Liver (tissue), 3 donors: ENCODE results near the gene TMEM117.

Source experiments
- GABPA ChIP-seq, 2 donors: IDR thresholded peaks in 1 of 2; conservative IDR thresholded peaks in 1 of 2; 2 replicates each; pipeline ENCODE4 v1.6.1; 2016; ENCODE audit warnings: antibody characterized with exemption in 2 of 2, mild to moderate bottlenecking in 1 of 2, moderate library complexity in 1 of 2
- HNF4A ChIP-seq, 2 donors: conservative IDR thresholded peaks; 2 replicates each; pipeline ENCODE4 v1.6.1; 2016; ENCODE audit warnings: antibody characterized with exemption in 2 of 2, mild to moderate bottlenecking in 2 of 2
- NR2F2 ChIP-seq: IDR thresholded peaks from 2 replicates; pipeline ENCODE4 v1.6.1; 2016; ENCODE audit warnings: antibody characterized with exemption
- RAD21 ChIP-seq, 2 donors: IDR thresholded peaks; 2 replicates each; pipeline ENCODE4 v1.6.1; 2016; ENCODE audit warnings: antibody characterized with exemption in 2 of 2, mild to moderate bottlenecking in 2 of 2
- RXRA ChIP-seq, 2 donors: IDR thresholded peaks; 2 replicates each; pipeline ENCODE4 v1.6.1; 2017 to 2018; ENCODE audit warnings: antibody characterized with exemption in 2 of 2, mild to moderate bottlenecking in 1 of 2
- SP1 ChIP-seq: IDR thresholded peaks from 2 replicates; pipeline ENCODE4 v1.6.1; 2018; ENCODE audit warnings: antibody characterized with exemption, mild to moderate bottlenecking
- TAF1 ChIP-seq: conservative IDR thresholded peaks from 2 replicates; pipeline ENCODE4 v1.6.1; 2016; ENCODE audit warnings: antibody characterized with exemption, mild to moderate bottlenecking
- YY1 ChIP-seq: IDR thresholded peaks from 2 replicates; pipeline ENCODE4 v1.6.1; 2016; ENCODE audit warnings: antibody characterized with exemption, mild to moderate bottlenecking
- TF ChIP-seq, protein P1 (sequence below): fragments of 150-350 bp; IDR thresholded peaks from 2 replicates; pipeline ENCODE4 v1.5.1; 2017; ENCODE audit warnings: improper control_type of control experiment, low read depth, low read length; ENCODE audit not compliant: missing input control
- TF ChIP-seq, protein P2 (sequence below): IDR thresholded peaks from 2 replicates; pipeline ENCODE4 v1.6.1; 2016; ENCODE audit warnings: antibody characterized with exemption
- TF ChIP-seq, protein P3 (sequence below): IDR thresholded peaks from 2 replicates; pipeline ENCODE4 v1.6.1; 2016; ENCODE audit warnings: antibody characterized with exemption, mild to moderate bottlenecking
- TF ChIP-seq, protein P4 (sequence below): IDR thresholded peaks from 2 replicates; pipeline ENCODE4 v1.6.1; 2016; ENCODE audit warnings: antibody characterized with exemption
- TF ChIP-seq, protein P5 (sequence below): IDR thresholded peaks from 2 replicates; pipeline ENCODE4 v1.6.1; 2016; ENCODE audit warnings: antibody characterized with exemption
- donor health status: healthy.
- donor health status: healthy.

DNA sequence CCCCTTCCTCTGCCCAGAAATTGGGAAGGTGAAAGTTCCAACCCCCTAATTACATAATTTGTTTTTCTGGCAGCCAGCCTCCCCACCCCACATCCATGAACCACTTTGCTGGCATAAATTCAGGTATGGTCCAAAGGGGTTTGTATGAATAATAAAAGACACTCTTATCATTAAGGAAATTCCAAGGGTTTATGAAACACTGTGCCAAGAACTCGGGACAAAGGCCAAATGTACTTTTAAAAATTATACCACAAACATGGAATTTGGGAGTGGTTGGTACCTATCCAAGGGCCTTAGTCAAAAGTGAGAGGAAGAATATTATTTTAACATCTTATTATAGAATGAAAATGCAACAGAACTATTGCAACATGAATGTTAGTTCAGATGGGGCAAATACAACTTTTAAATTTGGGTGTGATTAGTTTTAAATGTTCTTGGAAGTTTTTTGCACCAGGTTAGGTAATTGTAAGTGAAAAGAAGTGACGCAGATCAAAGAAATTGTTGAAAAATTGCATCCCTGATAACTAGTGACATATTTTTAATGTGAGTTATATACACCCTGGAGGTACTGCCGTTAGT is 217.8 kb downstream of the TMEM117 start:
- TF ChIP-seq YY1: no peak
- TF ChIP-seq, protein P1, sequence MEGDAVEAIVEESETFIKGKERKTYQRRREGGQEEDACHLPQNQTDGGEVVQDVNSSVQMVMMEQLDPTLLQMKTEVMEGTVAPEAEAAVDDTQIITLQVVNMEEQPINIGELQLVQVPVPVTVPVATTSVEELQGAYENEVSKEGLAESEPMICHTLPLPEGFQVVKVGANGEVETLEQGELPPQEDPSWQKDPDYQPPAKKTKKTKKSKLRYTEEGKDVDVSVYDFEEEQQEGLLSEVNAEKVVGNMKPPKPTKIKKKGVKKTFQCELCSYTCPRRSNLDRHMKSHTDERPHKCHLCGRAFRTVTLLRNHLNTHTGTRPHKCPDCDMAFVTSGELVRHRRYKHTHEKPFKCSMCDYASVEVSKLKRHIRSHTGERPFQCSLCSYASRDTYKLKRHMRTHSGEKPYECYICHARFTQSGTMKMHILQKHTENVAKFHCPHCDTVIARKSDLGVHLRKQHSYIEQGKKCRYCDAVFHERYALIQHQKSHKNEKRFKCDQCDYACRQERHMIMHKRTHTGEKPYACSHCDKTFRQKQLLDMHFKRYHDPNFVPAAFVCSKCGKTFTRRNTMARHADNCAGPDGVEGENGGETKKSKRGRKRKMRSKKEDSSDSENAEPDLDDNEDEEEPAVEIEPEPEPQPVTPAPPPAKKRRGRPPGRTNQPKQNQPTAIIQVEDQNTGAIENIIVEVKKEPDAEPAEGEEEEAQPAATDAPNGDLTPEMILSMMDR: no peak
- TF ChIP-seq SP1: no peak
- TF ChIP-seq RAD21 (IDR thresholded peaks at IDR 0.05): no peak
- TF ChIP-seq HNF4A (conservative IDR thresholded peaks at IDR 0.05): no peak
- no peak for TF ChIP-seq TAF1
- TF ChIP-seq, protein P2, sequence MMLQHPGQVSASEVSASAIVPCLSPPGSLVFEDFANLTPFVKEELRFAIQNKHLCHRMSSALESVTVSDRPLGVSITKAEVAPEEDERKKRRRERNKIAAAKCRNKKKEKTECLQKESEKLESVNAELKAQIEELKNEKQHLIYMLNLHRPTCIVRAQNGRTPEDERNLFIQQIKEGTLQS: no peak
- TF ChIP-seq, protein P3, sequence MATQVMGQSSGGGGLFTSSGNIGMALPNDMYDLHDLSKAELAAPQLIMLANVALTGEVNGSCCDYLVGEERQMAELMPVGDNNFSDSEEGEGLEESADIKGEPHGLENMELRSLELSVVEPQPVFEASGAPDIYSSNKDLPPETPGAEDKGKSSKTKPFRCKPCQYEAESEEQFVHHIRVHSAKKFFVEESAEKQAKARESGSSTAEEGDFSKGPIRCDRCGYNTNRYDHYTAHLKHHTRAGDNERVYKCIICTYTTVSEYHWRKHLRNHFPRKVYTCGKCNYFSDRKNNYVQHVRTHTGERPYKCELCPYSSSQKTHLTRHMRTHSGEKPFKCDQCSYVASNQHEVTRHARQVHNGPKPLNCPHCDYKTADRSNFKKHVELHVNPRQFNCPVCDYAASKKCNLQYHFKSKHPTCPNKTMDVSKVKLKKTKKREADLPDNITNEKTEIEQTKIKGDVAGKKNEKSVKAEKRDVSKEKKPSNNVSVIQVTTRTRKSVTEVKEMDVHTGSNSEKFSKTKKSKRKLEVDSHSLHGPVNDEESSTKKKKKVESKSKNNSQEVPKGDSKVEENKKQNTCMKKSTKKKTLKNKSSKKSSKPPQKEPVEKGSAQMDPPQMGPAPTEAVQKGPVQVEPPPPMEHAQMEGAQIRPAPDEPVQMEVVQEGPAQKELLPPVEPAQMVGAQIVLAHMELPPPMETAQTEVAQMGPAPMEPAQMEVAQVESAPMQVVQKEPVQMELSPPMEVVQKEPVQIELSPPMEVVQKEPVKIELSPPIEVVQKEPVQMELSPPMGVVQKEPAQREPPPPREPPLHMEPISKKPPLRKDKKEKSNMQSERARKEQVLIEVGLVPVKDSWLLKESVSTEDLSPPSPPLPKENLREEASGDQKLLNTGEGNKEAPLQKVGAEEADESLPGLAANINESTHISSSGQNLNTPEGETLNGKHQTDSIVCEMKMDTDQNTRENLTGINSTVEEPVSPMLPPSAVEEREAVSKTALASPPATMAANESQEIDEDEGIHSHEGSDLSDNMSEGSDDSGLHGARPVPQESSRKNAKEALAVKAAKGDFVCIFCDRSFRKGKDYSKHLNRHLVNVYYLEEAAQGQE: no peak
- no peak for TF ChIP-seq GABPA (IDR thresholded peaks at IDR 0.05 in 1 of 2, conservative IDR thresholded peaks at IDR 0.05 in 1 of 2)
- no peak for TF ChIP-seq RXRA (IDR thresholded peaks at IDR 0.05)
- TF ChIP-seq NR2F2: no peak
- TF ChIP-seq, protein P4, sequence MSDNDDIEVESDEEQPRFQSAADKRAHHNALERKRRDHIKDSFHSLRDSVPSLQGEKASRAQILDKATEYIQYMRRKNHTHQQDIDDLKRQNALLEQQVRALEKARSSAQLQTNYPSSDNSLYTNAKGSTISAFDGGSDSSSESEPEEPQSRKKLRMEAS: no peak
- TF ChIP-seq, protein P5, sequence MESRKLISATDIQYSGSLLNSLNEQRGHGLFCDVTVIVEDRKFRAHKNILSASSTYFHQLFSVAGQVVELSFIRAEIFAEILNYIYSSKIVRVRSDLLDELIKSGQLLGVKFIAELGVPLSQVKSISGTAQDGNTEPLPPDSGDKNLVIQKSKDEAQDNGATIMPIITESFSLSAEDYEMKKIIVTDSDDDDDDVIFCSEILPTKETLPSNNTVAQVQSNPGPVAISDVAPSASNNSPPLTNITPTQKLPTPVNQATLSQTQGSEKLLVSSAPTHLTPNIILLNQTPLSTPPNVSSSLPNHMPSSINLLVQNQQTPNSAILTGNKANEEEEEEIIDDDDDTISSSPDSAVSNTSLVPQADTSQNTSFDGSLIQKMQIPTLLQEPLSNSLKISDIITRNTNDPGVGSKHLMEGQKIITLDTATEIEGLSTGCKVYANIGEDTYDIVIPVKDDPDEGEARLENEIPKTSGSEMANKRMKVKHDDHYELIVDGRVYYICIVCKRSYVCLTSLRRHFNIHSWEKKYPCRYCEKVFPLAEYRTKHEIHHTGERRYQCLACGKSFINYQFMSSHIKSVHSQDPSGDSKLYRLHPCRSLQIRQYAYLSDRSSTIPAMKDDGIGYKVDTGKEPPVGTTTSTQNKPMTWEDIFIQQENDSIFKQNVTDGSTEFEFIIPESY: no peak
